H1 (cell line): ENCODE data around the gene SURF1. TPM values are rescaled to one million over a fixed set of nuclear protein-coding genes. Genes with fewer than 3 reads are reported as not detected.

Experiments
- CTCF ChIA-PET: fragments of 300-600 bp; sonication (Branson Sonifier 250); formaldehyde crosslinking; loops from one replicate; lab custom pipeline; 2021; ENCODE audit not compliant: partially characterized antibody; lab: Charles Lee
- POLR2A ChIA-PET: fragments of 300-600 bp; sonication (Branson Sonifier 250); formaldehyde crosslinking; loops from one replicate; lab custom pipeline; 2021; ENCODE audit warnings: inconsistent platforms; ENCODE audit not compliant: partially characterized antibody; lab: Charles Lee
- DNase-seq, 2 experiments: peaks; one replicate each; pipeline versions ENCODE4 v3.0.0 to v3.0.0-alpha.2; 2010 to 2022; ENCODE audit warnings: low spot score in 2 of 2, low read depth in 1 of 2, mixed read lengths in 1 of 2
- FAIRE-seq: peaks from 2 replicates; lab custom pipeline; 2011; peaks lifted over from hg19 to GRCh38; lab: Jason Lieb, UNC
- H2AFZ ChIP-seq: 2 replicates; pipeline ENCODE4 v1.8.1; 2012; ENCODE audit warnings: low read length, inconsistent platforms
- H2AK5ac ChIP-seq: 2 replicates; pipeline ENCODE4 v1.6.1; 2013; ENCODE audit warnings: low read depth, low read length
- H2BK120ac ChIP-seq: replicated peaks from 2 replicates; pipeline ENCODE3; 2013; ENCODE audit warnings: low read depth, low read length, inconsistent platforms
- H2BK12ac ChIP-seq: 2 replicates; pipeline ENCODE4 v1.6.1; 2013; ENCODE audit warnings: low read depth, low read length
- H2BK15ac ChIP-seq: 2 replicates; pipeline ENCODE4 v1.6.1; 2013; ENCODE audit warnings: low read length
- H2BK20ac ChIP-seq: 2 replicates; pipeline ENCODE4 v1.6.1; 2013; ENCODE audit warnings: low read length
- H2BK5ac ChIP-seq: 2 replicates; pipeline ENCODE4 v1.6.1; 2013; ENCODE audit warnings: low read depth, low read length
- H3K14ac ChIP-seq: 2 replicates; pipeline ENCODE4 v1.6.1; 2013; ENCODE audit warnings: inconsistent platforms; ENCODE audit not compliant: insufficient read length
- H3K18ac ChIP-seq: 2 replicates; pipeline ENCODE4 v1.6.1; 2013; ENCODE audit warnings: low read length; ENCODE audit errors: extremely low read depth
- H3K23ac ChIP-seq: 2 replicates; pipeline ENCODE4 v1.6.1; 2013; ENCODE audit warnings: inconsistent platforms; ENCODE audit not compliant: insufficient read length
- H3K23me2 ChIP-seq: 2 replicates; pipeline ENCODE4 v1.6.1; 2013; ENCODE audit warnings: low read depth, low read length
- H3K27ac ChIP-seq: 2 replicates; pipeline ENCODE4 v1.6.1; 2011; ENCODE audit warnings: low read depth, low read length, inconsistent platforms
- H3K27me3 ChIP-seq, 4 experiments: replicated peaks in 1 of 4; 1 replicate in 1 of 4; 2 replicates in 3 of 4; pipeline versions ENCODE4 v1.6.1 to v1.8.1; 2011 to 2013; ENCODE audit warnings: low read length in 3 of 4, mild to moderate bottlenecking in 3 of 4, inconsistent platforms in 2 of 4, mixed read lengths in 2 of 4, moderate library complexity in 1 of 4; ENCODE audit not compliant: control insufficient read depth in 3 of 4, insufficient read depth in 3 of 4; ENCODE audit errors: extremely low read depth in 1 of 4
- H3K36me3 ChIP-seq, 4 experiments: 2 replicates each; pipeline versions ENCODE4 v1.6.1 to v1.8.1; 2011 to 2013; ENCODE audit warnings: mild to moderate bottlenecking in 4 of 4, low read length in 3 of 4, moderate library complexity in 2 of 4, control low read depth in 1 of 4, inconsistent platforms in 1 of 4; ENCODE audit not compliant: insufficient read depth in 4 of 4, control insufficient read depth in 2 of 4
- H3K4ac ChIP-seq: replicated peaks from 2 replicates; pipeline ENCODE3; 2013; ENCODE audit warnings: low read length, low read depth, mixed read lengths, inconsistent platforms; ENCODE audit not compliant: insufficient read length
- H3K4me1 ChIP-seq, 4 experiments: replicated peaks in 1 of 4; 1 replicate in 1 of 4; 2 replicates in 3 of 4; pipeline versions ENCODE4 v1.6.1 to v1.8.1; 2011 to 2013; ENCODE audit warnings: low read length in 3 of 4, inconsistent platforms in 2 of 4, mixed read lengths in 1 of 4; ENCODE audit not compliant: insufficient read depth in 4 of 4, control insufficient read depth in 3 of 4
- H3K4me2 ChIP-seq, 2 experiments: 2 replicates each; pipeline versions ENCODE4 v1.6.1 to v1.8.1; 2011 to 2013; ENCODE audit warnings: low read depth in 2 of 2, low read length in 2 of 2, control low read depth in 1 of 2, inconsistent platforms in 1 of 2, mild to moderate bottlenecking in 1 of 2; ENCODE audit not compliant: insufficient read depth in 1 of 2
- H3K4me3 ChIP-seq, 4 experiments: fragments of 200-600, 300-600 bp in 1 of 4; sonication (generic), shearing (Covaris generic), sonication (Bioruptor Twin) in 1 of 4; 2 replicates each; pipeline versions ENCODE4 v1.5.1 to v1.8.1; 2011 to 2016; ENCODE audit warnings: low read length in 4 of 4, low read depth in 3 of 4, control low read depth in 2 of 4, inconsistent platforms in 2 of 4, mild to moderate bottlenecking in 2 of 4, mixed read lengths in 1 of 4, moderate library complexity in 1 of 4; ENCODE audit not compliant: insufficient read depth in 2 of 4; ENCODE audit errors: extremely low read depth in 1 of 4
- H3K56ac ChIP-seq: replicated peaks from 2 replicates; pipeline ENCODE3; 2013; ENCODE audit warnings: low read depth, mild to moderate bottlenecking, mixed read lengths, low read length, inconsistent platforms; ENCODE audit not compliant: insufficient read length
- H3K79me1 ChIP-seq: 2 replicates; pipeline ENCODE4 v1.6.1; 2013; ENCODE audit warnings: low read depth, low read length, control low read depth
- H3K79me2 ChIP-seq, 2 experiments: 2 replicates each; pipeline versions ENCODE4 v1.6.1 to v1.8.1; 2012 to 2013; ENCODE audit warnings: low read length in 2 of 2, mild to moderate bottlenecking in 2 of 2, inconsistent platforms in 1 of 2; ENCODE audit not compliant: insufficient read depth in 2 of 2, control insufficient read depth in 1 of 2
- H3K9ac ChIP-seq, 4 experiments: replicated peaks in 1 of 4; 1 replicate in 1 of 4; 2 replicates in 3 of 4; pipeline versions ENCODE4 v1.6.1 to v1.8.1; 2011 to 2013; ENCODE audit warnings: low read depth in 3 of 4, low read length in 3 of 4, control low read depth in 2 of 4, mild to moderate bottlenecking in 2 of 4, moderate library complexity in 2 of 4, inconsistent platforms in 1 of 4; ENCODE audit errors: extremely low read depth in 1 of 4
- H3K9me3 ChIP-seq, 2 experiments: 2 replicates each; pipeline versions ENCODE4 v1.6.1 to v1.8.1; 2012 to 2013; ENCODE audit warnings: mild to moderate bottlenecking in 2 of 2, moderate library complexity in 2 of 2, control low read depth in 1 of 2, inconsistent platforms in 1 of 2, low read depth in 1 of 2, low read length in 1 of 2, mixed read lengths in 1 of 2; ENCODE audit not compliant: insufficient read depth in 2 of 2
- H4K20me1 ChIP-seq, 2 experiments: replicated peaks in 1 of 2; 2 replicates each; pipeline versions ENCODE3 to v1.8.1; 2011 to 2013; ENCODE audit warnings: inconsistent platforms in 2 of 2, low read length in 2 of 2, mild to moderate bottlenecking in 1 of 2; ENCODE audit not compliant: insufficient read depth in 2 of 2, control insufficient read depth in 1 of 2
- H4K5ac ChIP-seq: 2 replicates; pipeline ENCODE4 v1.6.1; 2013; ENCODE audit warnings: low read length, low read depth, mixed read lengths, inconsistent platforms; ENCODE audit not compliant: insufficient read length
- H4K8ac ChIP-seq: 2 replicates; pipeline ENCODE4 v1.8.0; 2013; ENCODE audit warnings: mild to moderate bottlenecking, moderate library complexity, low read length, inconsistent platforms; ENCODE audit not compliant: insufficient read depth; ENCODE audit errors: extremely low read depth
- H4K91ac ChIP-seq: replicated peaks from 2 replicates; pipeline ENCODE3; 2013; ENCODE audit warnings: low read length, mixed read lengths, inconsistent platforms; ENCODE audit not compliant: insufficient read length
- ASH2L ChIP-seq: fragments of 200-600, 300-600 bp; sonication (generic); IDR thresholded peaks from one replicate; pipeline ENCODE4 v1.7.1; 2017; ENCODE audit warnings: low read length
- BACH1 ChIP-seq: IDR thresholded peaks from 2 replicates; pipeline ENCODE4 v1.6.1; 2012; ENCODE audit warnings: low read length, improper control_type of control experiment
- CEBPB ChIP-seq: IDR thresholded peaks from 2 replicates; pipeline ENCODE4 v1.6.1; 2012; ENCODE audit warnings: low read depth, low read length
- CTCF ChIP-seq, 3 experiments: IDR thresholded peaks; 1 replicate in 2 of 3; 2 replicates in 1 of 3; pipeline versions ENCODE4 v1.5.1 to v1.6.1; 2011; ENCODE audit warnings: low read length in 3 of 3, mild to moderate bottlenecking in 3 of 3, inconsistent platforms in 2 of 3, low read depth in 1 of 3, moderate library complexity in 1 of 3; ENCODE audit not compliant: insufficient read depth in 1 of 3; ENCODE audit errors: control extremely low read depth in 1 of 3
- JUND ChIP-seq: IDR thresholded peaks from 2 replicates; pipeline ENCODE4 v1.6.1; 2011; ENCODE audit warnings: mild to moderate bottlenecking, improper control_type of control experiment, low read length
- MAX ChIP-seq: IDR thresholded peaks from 2 replicates; pipeline ENCODE4 v1.6.1; 2012; ENCODE audit warnings: inconsistent platforms
- NANOG ChIP-seq: IDR thresholded peaks from 2 replicates; pipeline ENCODE4 v1.6.1; 2011; ENCODE audit warnings: low read length, low read depth, mild to moderate bottlenecking, inconsistent platforms; ENCODE audit not compliant: insufficient read depth, poor library complexity, severe bottlenecking
- NRF1 ChIP-seq: IDR thresholded peaks from 2 replicates; pipeline ENCODE4 v1.6.1; 2011; ENCODE audit warnings: mild to moderate bottlenecking, low read depth, low read length, improper control_type of control experiment
- RXRA ChIP-seq: IDR thresholded peaks from 2 replicates; pipeline ENCODE4 v1.6.1; 2011; ENCODE audit warnings: low read depth, mild to moderate bottlenecking, low read length, moderate library complexity; ENCODE audit not compliant: insufficient read depth
- SIX5 ChIP-seq: IDR thresholded peaks from 2 replicates; pipeline ENCODE4 v1.6.1; 2011; ENCODE audit warnings: mild to moderate bottlenecking, low read depth, low read length
- WGBS, 2 experiments: shearing (Covaris generic) in 1 of 2; methylation state at CpG; one replicate each; pipeline versions ENCODE4 v1.1.6 to v1.1.7; 2013 to 2015; ENCODE audit warnings: low lambda C conversion rate in 2 of 2, mixed read lengths in 2 of 2, inconsistent platforms in 1 of 2, low coverage in 1 of 2, missing lambda C conversion rate in 1 of 2; ENCODE audit not compliant: insufficient replicate concordance in 2 of 2, insufficient coverage in 1 of 2, insufficient read length in 1 of 2; ENCODE audit errors: extremely low coverage in 1 of 2, missing lambda C conversion rate in 1 of 2; 5-methylcytosine and 5-hydroxymethylcytosine counted together
- polyA plus RNA-seq, 7 experiments: library from polyadenylated mRNA; depleted of rRNA in 3 of 7; stranded (reverse) in 5 of 7; unstranded in 2 of 7; fragments of >200 nt in 5 of 7; fragments of 200-250 nt in 2 of 7; gene quantifications; 1 replicate in 5 of 7; 2 replicates in 1 of 7; 4 replicates in 1 of 7; pipeline versions ENCODE4 v1.2.1 to v1.2.3, GENCODE V29; 2011 to 2013; ENCODE audit warnings: missing spikeins in 2 of 7, mixed read lengths in 2 of 7
- total RNA-seq: library from RNA; stranded (reverse); fragmentation: NEBNext Ultra II Directional; extraction: Animal tissue kit (Norgen Biotek cat#: 25700); gene quantifications from 2 replicates; pipeline ENCODE4 v1.2.1, GENCODE V29; 2021

The SURF1 gene
- total and polyA plus RNA-seq, 2 of the 8 experiments (the other 6 are each of a cell fraction or from before 2014, with no cell fraction given) = 43.1 to 44.7 TPM

GRCh38 chr9:133403766-133404453 lies 47.6 kb upstream of the SURF1 start:
- POLR2A ChIA-PET = interaction anchor here (0.6 to 5.6 kb wide), 12 partner anchors 10 to 74 kb away, joined by 3 to 31 read pairs (median 4); partner anchors contain the start of genes MED22, RPL7A and STKLD1
- Histone ChIP-seq H2BK15ac (no peak overlapping the region), H3K79me2 (no peaks in the 10 kb centered on the region), H2BK20ac (no peak overlapping the region), H3K4me3 (no peak overlapping the region), H3K23me2 (no peaks in the 10 kb centered on the region), H3K4me1 (no peaks in the 10 kb centered on the region), H3K9me3 (no peaks in the 10 kb centered on the region), H2AFZ (no peak overlapping the region), H3K27me3 (no peaks in the 10 kb centered on the region), H3K36me3 (peaks cover 9 to 22% (median 18%) of the 10 kb centered on the region in 4 experiments; a peak in 6 of 8 replicates), H4K8ac (no peak overlapping the region), H4K5ac (no peak overlapping the region), H4K91ac (no peak overlapping the region), H3K27ac (no peak overlapping the region), H4K20me1 (peaks cover 13 to 18% of the 10 kb centered on the region in 2 experiments), H3K4me2 (no peak overlapping the region), H2BK5ac (no peak overlapping the region), H3K4ac (no peak overlapping the region), H3K79me1 (no peaks in the 10 kb centered on the region), H2BK120ac (no peak overlapping the region), H3K56ac (no peak overlapping the region), H3K9ac (no peak overlapping the region), H3K18ac (no peak overlapping the region), H3K23ac (no peak overlapping the region), H2AK5ac (no peak overlapping the region), H2BK12ac (no peak overlapping the region), H3K14ac (no peak overlapping the region)
- DNase-seq (peak; percentile 43 to 76), FAIRE-seq (peak; percentile 48)
- WGBS, 2 experiments = 77% methylated on average over 14 of the region's 16 CpGs; no CpG with 5 or more reads in 1 of the 2 experiments
- CTCF ChIA-PET = interaction anchor here (0.6 to 4.6 kb wide), 34 partner anchors 9 to 216 kb away, joined by 3 to 32 read pairs (median 5); partner anchors contain the start of genes ADAMTS13, SURF1 and SURF2
- TF ChIP-seq SIX5 (no peak), ASH2L (no peak), NRF1 (no peak), BACH1 (no peak), JUND (no peak), RXRA (no peak), CTCF (IDR thresholded peaks at IDR 0.05; ENCODE audit: control extremely low read depth in 1 of 3, insufficient read depth in 1 of 3, low read depth in 1 of 3, low read length in 3 of 3) (peak in 2 of 3 experiments; percentile 90; a peak in 3 of 4 replicates), CEBPB (no peak), MAX (peak; percentile 49; the same call in 1 of the 2 replicates), NANOG (no peak)
